Adrenal gland (tissue), 5 donors: ENCODE data around the gene INPP4B.

Source experiments
- CTCF ChIP-seq, 6 experiments: fragments of 450-650 bp in 4 of 6; fragments of 200-600 bp in 2 of 6; sonication (generic) in 1 of 6; IDR thresholded peaks; 1 replicate in 5 of 6; 2 replicates in 1 of 6; pipeline versions ENCODE4 v1.5.1 to v1.8.0; 2016 to 2021; ENCODE audit warnings: antibody characterized with exemption in 6 of 6, mild to moderate bottlenecking in 2 of 6, moderate library complexity in 1 of 6
- POLR2A ChIP-seq, 2 donors: fragments of 450-650 bp; IDR thresholded peaks; one replicate each; pipeline ENCODE4 v1.6.1; 2017; ENCODE audit warnings: antibody characterized with exemption in 2 of 2, mild to moderate bottlenecking in 2 of 2, moderate library complexity in 1 of 2
- donor health status: DM: no; HTN: no; CAD: no.

DNA sequence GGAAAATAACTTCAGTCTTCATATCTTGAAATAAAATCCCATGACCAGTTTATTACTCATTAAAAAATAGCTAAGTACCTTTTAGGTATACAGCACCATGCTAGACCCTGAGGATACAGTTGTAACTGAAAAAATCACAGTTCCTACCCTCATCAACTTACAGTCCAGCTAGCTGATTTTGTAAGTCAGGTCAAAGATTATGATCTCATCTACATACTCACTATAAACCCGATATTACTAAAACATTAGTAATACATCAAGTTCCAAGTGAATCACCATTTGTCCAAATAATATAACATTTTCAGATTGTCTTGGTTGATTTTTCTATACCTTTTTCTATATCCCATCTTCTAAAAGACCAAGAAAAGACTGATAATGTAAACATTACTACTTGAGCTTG, 333.9 kb downstream of the INPP4B start:
- TF ChIP-seq CTCF (IDR thresholded peaks at IDR 0.05) (no peak), POLR2A (IDR thresholded peaks at IDR 0.05) (no peak)
